Measurements from ENCODE around the gene KIF7.
"Not testable (repeated sequence)": the region's sequence is repeated elsewhere in the genome, so short reads cannot be mapped to it uniquely, and the experiment has no call there.

Gene KIF7

DNA sequence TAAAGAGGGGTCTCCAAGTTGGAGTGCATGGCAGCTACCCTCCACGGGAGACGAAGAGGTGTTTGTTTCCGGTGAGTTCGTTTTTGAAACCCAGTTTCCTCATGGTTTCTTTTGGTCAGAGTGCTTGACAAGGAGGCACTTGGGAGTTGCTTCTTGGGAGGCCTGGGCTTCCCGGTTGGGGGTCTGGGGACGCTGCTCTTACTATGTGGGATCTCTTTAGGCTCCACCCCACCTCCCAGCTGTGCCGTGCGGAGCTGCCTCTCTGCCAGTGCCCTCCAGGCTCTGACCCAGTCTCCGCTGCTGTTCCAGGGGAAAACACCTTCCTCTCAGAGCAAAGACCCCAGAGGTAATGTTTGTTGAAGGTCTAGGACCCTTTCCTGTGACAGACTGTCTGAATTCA, 29.6 kb downstream of the KIF7 start:
- DNase-seq: no peak

DNA sequence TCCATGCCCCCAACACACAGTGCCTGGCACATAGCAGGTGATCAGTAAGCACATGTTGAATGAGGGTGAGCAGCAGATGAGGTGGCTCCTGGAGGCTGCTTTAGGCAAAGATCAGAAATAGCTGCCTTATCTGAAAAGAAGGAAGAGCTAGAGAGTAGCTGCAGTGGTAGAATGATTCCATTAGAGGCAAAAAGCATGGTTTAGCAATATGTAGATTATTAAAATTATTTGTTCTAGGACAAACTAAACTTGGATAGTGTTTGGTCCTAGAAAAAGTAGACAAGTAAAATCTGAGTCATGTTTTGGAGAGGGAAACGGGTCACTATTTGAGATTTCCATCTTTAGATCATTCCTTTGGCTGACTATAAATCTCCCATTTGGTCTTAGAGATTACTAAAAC, 32.1 kb downstream of the KIF7 start:
- no peak for DNase-seq

GRCh38 chr15:89621547-89621946, 33.7 kb downstream of the KIF7 start:
- DNase-seq: no peak

DNA sequence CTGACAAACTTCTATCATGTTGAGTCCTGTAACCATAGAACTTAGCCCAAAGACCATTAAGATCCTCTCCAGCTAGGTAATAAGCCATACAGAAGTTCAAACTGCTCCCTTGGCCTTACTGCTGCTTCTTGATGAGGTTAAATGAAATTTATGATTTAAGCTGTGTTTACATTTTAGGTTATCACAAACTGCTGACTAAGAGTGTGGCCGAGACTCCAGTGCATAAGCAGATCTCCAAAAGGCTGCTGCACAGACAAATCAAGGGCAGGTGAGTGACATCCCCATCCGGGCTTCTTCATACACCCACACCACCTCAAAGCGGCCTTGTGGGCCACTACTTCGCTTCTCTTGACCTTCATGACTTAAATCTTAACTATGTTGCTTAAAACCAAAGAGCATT, 39.0 kb downstream of the KIF7 start:
- no peak for DNase-seq

- no peak for DNase-seq
These were observed 40.1 kb downstream of the KIF7 start for GRCh38 chr15:89615135-89615534.

- no peak for DNase-seq
These were observed 41.1 kb downstream of the KIF7 start for GRCh38 chr15:89614164-89614563.

DNA sequence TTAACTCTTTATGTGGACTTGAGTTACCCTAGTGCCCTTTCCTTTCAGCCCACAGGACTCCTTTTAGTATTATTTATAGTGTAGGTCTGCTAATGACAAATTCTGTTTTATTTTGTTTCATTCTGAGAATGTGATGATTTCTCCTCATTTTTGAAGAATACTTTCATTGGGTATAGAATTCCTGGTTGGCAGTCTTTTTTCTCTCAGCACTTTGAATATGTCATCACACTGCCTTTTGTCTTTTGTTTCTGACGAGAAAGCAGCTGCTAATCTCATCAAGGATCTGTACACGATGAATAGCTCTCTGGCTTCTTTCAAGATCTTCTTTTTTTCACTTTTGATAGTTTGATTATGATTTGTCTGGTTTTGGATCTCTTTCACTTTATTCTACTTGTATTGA, 42.2 kb downstream of the KIF7 start:
- DNase-seq: no peak

- no peak for DNase-seq
These were observed 44.0 kb downstream of the KIF7 start for GRCh38 chr15:89611317-89611716.

DNA sequence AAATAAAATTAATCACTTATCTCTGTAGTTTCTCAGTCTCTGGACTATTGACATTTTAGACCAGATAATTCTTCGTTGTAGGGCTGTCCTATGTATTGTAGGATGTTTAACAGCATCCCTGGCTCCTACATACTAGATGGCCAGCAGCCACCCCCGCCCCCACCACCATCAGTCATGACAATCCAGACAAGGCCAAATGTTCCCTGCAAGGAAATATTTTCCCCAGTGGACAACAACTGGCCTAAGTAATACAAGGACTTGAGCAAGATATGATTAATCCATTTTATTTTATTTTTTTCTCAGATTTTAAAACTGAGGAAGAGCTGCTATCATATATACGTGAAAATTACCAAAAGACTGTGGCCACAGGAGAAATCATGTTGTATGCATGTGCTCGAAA, 56.2 kb downstream of the KIF7 start:
- DNase-seq: no peak

DNA sequence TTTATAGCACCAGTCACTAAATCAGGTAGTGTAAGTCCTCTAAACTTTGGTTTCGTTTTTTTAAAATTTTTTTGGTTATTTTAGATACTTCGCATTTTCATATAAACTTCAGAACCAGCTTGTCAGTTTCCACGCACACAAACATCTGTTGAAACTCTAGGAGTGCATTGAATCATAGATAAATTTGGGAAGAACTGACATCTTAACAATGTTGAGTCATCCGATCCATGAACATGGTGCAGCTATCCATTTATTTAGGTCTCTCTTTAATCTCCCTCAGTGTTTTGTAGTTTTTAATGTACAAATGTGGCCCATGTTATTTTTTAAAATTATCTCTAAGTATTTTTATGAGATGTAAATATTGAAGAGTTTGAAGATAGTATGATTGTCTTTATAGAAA, 62.2 kb downstream of the KIF7 start:
- no peak for DNase-seq

DNA sequence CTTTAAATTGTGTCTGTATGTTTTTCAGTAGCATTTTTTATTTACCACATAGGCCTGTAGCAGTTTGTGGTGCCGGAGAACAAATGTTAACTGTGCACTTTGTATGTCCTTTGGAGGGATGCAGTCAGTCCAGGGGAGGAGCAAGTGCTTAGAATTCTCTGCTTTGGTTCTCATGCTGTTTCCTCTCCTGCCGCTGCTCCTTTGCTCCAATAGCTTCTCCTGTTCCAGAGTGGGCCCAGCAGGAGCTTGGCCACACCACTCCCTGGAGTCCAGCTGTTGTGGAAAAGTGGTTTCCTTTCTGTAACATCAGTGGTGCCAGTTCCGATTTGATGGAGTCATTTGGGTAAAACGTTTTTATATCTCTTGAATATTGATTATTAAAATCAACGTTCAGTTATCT, 63.4 kb downstream of the KIF7 start:
- DNase-seq: no peak

DNA sequence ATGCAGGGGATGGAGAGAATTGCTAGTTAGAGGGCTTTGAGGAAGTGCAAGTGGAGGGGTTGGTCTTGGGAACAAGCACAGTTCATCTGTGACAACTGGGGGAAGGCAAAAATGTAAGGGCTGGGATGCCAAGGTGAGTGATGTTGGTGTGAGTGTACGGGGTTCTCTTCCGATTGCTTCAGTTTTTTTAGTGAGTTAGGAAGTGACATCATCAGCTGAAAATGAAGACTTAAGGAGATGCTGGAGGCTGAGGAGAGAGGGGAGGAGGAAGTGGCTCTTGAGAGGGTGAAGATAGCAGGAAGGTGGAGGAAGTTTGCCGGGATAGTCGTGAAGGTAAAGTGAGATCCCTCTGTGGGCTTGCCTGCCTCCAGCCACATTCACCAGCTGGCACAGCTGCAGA, 67.3 kb downstream of the KIF7 start:
- DNase-seq: no peak

- no peak for DNase-seq
These were observed 68.6 kb downstream of the KIF7 start for GRCh38 chr15:89586651-89587050.

GRCh38 chr15:89580747-89581146, 74.5 kb downstream of the KIF7 start:
- not testable (repeated sequence) for DNase-seq

DNA sequence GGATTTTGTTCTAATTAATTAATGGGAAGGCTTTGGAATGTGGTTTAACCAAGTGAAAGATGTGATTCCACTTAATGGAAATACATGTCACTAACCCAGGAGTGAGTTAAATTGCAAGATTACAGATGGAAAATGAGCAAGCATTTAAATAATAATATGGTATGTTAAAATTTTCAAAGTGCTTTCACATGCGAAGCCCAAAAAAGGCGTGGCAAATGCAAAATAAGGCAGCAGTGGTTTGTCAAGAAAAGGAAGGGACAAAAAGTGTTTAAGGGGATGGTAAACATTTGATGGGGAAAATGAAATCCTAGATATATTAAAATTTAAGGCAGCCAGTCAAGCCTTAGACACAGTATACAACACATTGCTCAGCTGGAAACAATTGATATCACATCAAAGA, 77.1 kb downstream of the KIF7 start:
- no peak for DNase-seq
